Heart left ventricle (tissue), 16 donors: ENCODE data around the gene PPP2R2D. TPM values are rescaled to one million over a fixed set of nuclear protein-coding genes. Genes with fewer than 3 reads are reported as not detected.

ENCODE experiments used
- ATAC-seq, 4 donors: fragments of 200-7000 bp; cut with Tn5 transposase; one replicate each; pipeline ENCODE4 v1.9.1; 2020 to 2022; ENCODE audit warnings: moderate library complexity in 4 of 4, mild to moderate bottlenecking in 3 of 4, moderate number of reproducible peaks in 1 of 4
- DNase-seq, 5 donors: peaks; one replicate each; pipeline ENCODE4 v3.0.0-alpha.2; 2020
- H3K27ac ChIP-seq, 12 donors: fragments of 200-600 bp; sonication (generic) in 4 of 12; one replicate each; pipeline versions ENCODE4 v1.5.0 to v1.8.0; 2016 to 2022; ENCODE audit warnings: mild to moderate bottlenecking in 2 of 12
- H3K27me3 ChIP-seq, 9 donors: fragments of 200-600 bp; sonication (generic) in 2 of 9; one replicate each; pipeline versions ENCODE4 v1.5.1 to v1.8.0; 2016 to 2022; ENCODE audit warnings: mild to moderate bottlenecking in 3 of 9
- H3K36me3 ChIP-seq, 9 donors: fragments of 200-600 bp; sonication (generic) in 2 of 9; one replicate each; pipeline versions ENCODE4 v1.5.0 to v1.8.0; 2018 to 2022; ENCODE audit warnings: mild to moderate bottlenecking in 2 of 9
- H3K4me1 ChIP-seq, 12 donors: fragments of 200-600 bp; sonication (generic) in 4 of 12; one replicate each; pipeline versions ENCODE4 v1.5.0 to v1.8.0; 2016 to 2022; ENCODE audit warnings: mild to moderate bottlenecking in 3 of 12
- H3K4me3 ChIP-seq, 12 donors: fragments of 200-600 bp; sonication (generic) in 4 of 12; one replicate each; pipeline versions ENCODE4 v1.5.0 to v1.8.0; 2017 to 2022; ENCODE audit warnings: mild to moderate bottlenecking in 9 of 12, moderate library complexity in 4 of 12
- H3K9me3 ChIP-seq, 12 donors: fragments of 200-600 bp; sonication (generic) in 4 of 12; one replicate each; pipeline versions ENCODE4 v1.5.0 to v1.8.0; 2016 to 2022; ENCODE audit warnings: mild to moderate bottlenecking in 1 of 12
- CTCF ChIP-seq, 12 donors: fragments of 200-600 bp; sonication (generic) in 4 of 12; IDR thresholded peaks; one replicate each; pipeline versions ENCODE4 v1.5.0 to v1.8.0; 2018 to 2022; ENCODE audit warnings: antibody characterized with exemption in 12 of 12, mild to moderate bottlenecking in 5 of 12
- POLR2A ChIP-seq, 2 donors: fragments of 450-650 bp; IDR thresholded peaks; one replicate each; pipeline ENCODE4 v1.6.1; 2017; ENCODE audit warnings: antibody characterized with exemption in 2 of 2, mild to moderate bottlenecking in 2 of 2, moderate library complexity in 2 of 2
- WGBS, 4 donors: extraction: QIAGEN DNeasy Blood & Tissue Kit in 2 of 4; methylation state at CpG; one replicate each; pipeline versions ENCODE4 v1.1.5 to v1.1.7; 2013 to 2018; 5-methylcytosine and 5-hydroxymethylcytosine counted together
- intact Hi-C, 10 donors: fragments of 100-400 bp; cut with DNase I; formaldehyde crosslinking; loops; one replicate each; pipeline versions ENCODE4 v1.11.1 to v1.14.2; 2022
- polyA plus RNA-seq, 2 donors: library from polyadenylated mRNA; stranded (reverse); fragments of 200-250 nt; gene quantifications; one replicate each; pipeline ENCODE4 v1.2.3, GENCODE V29; 2013
- total RNA-seq, 9 donors: library from RNA; depleted of rRNA in 2 of 9; stranded (reverse); fragments of >200 nt in 2 of 9; fragmentation: NEBNext Ultra II Directional in 3 of 9; extraction: Animal tissue kit (Norgen Biotek cat#: 25700) in 3 of 9; gene quantifications; one replicate each; pipeline versions ENCODE4 v1.1.0 to v1.2.4, GENCODE V29; 2016 to 2023
- donor health status: ischemic (EF 13 %, LVEDD 7.1; RV severe dilation, severe dysfunction).
- donor health status: healthy with polysubstance abuse.
- donor health status: DM: no; HTN: yes; CAD: no.
- donor health status: DM: no; HTN: no; CAD: no.
- donor health status: ischemic (EF 25% LVEDD 6.9; RV normal size, moderate dysfunction).
- donor health status: ischemic (EF 25% LVEDD 5.7; RV mildly dilated, moderate dysfunction).
- donor health status: healthy.
- donor health status: DM: yes; HTN: yes; CAD: no.
- donor health status: ischemic (EF 35%, LVEDD 5.7; RV mildly dilated, moderate dysfunction).
- donor health status: nonischemic (EF 11% LVEDD 7.7; RV severe dilation, severe dysfunction).
- donor health status: DM: yes; HTN: yes; CAD: no.
- donor health status: PGD.
- donor health status: ischemic (EF 29% LVEDD 5.4; RV normal size, mild dysfunction).
- donor health status: nonischemic (EF 23%, LVEDD 6.1; RV moderate dilation, normal function).

Gene PPP2R2D
- total and polyA plus RNA-seq, 11 donors: 29.4 to 43.4 (median 36.4) TPM

- WGBS, 4 donors: 85 to 89% (median 87%) methylated on average over 16 of the region's 16 CpGs
- Histone ChIP-seq H3K36me3 (peaks cover 0 to 14% (median 8%) of the 10 kb centered on the region in 9 donors), H3K27ac (peak overlapping the region in 8 of 12 donors; percentile 3 to 73 (median 26)), H3K27me3 (no peaks in the 10 kb centered on the region), H3K4me1 (peaks cover 3 to 93% (median 56%) of the 10 kb centered on the region in 12 donors), H3K4me3 (no peak overlapping the region), H3K9me3 (peaks cover 0 to 2% (median 0%) of the 10 kb centered on the region in 12 donors)
- peak in 1 of 4 donors; percentile 2 for ATAC-seq
- intact Hi-C loops: no loop called here
- no peak for DNase-seq
- TF ChIP-seq POLR2A (IDR thresholded peaks at IDR 0.05) (no peak), CTCF (IDR thresholded peaks at IDR 0.05) (no peak)
Measured at GRCh38 chr10:131930586-131931330, 29.9 kb downstream of the PPP2R2D start.

- DNase-seq: no peak
- intact Hi-C loops: no loop called here
- Histone ChIP-seq H3K4me1 (peaks cover 3 to 84% (median 52%) of the 10 kb centered on the region in 12 donors), H3K27ac (peak overlapping the region in 7 of 12 donors; percentile 3 to 73 (median 41)), H3K27me3 (no peaks in the 10 kb centered on the region), H3K36me3 (peaks cover 0 to 25% (median 18%) of the 10 kb centered on the region in 9 donors), H3K9me3 (no peaks in the 10 kb centered on the region), H3K4me3 (no peak overlapping the region)
- WGBS, 4 donors: 79 to 93% (median 79%) methylated on average over 13 of the region's 13 CpGs
- peak in 3 of 4 donors; percentile 5 to 23 (median 23) for ATAC-seq
- TF ChIP-seq CTCF (IDR thresholded peaks at IDR 0.05) (no peak), POLR2A (IDR thresholded peaks at IDR 0.05) (no peak)
Measured at GRCh38 chr10:131931981-131932380, 31.2 kb downstream of the PPP2R2D start.

- intact Hi-C loops: no loop called here
- TF ChIP-seq CTCF (IDR thresholded peaks at IDR 0.05) (no peak), POLR2A (IDR thresholded peaks at IDR 0.05) (no peak)
- no peak overlapping the region for H3K4me3 ChIP-seq
- H3K9me3 ChIP-seq: no peaks in the 10 kb centered on the region
- DNase-seq (no peak), ATAC-seq (no peak)
- H3K27ac ChIP-seq: peak overlapping the region in 1 of 12 donors; percentile 73
- 81 to 91% (median 85%) methylated on average over 18 of the region's 18 CpGs for WGBS, 4 donors
- H3K27me3 ChIP-seq: no peaks in the 10 kb centered on the region
- peaks cover 0 to 37% (median 29%) of the 10 kb centered on the region in 9 donors for H3K36me3 ChIP-seq
- H3K4me1 ChIP-seq: peaks cover 0 to 86% (median 42%) of the 10 kb centered on the region in 12 donors
Measured at GRCh38 chr10:131933016-131933695, 32.3 kb downstream of the PPP2R2D start.

DNA sequence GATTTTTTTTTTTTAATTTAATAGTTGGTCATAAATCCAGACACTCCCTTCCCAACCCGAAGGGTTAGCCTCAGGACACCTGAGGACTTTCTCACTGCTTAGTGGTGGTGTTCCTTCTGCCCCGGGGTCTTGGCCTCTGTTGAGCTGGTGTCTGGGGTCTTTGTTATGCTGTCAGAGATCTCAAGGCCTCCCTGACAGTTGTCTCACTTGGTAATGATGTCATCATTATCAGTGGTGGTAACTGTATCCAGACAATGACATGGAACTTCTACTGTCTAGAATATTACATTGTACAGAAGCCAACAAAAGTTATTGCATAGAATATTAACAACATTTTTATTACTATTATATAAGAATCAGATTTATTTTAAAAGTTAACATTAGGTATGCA is 32.9 kb downstream of the PPP2R2D start:
- Histone ChIP-seq H3K4me3 (no peak overlapping the region), H3K9me3 (no peaks in the 10 kb centered on the region), H3K27me3 (no peaks in the 10 kb centered on the region), H3K4me1 (peaks cover 0 to 86% (median 37%) of the 10 kb centered on the region in 12 donors), H3K36me3 (peaks cover 0 to 42% (median 34%) of the 10 kb centered on the region in 9 donors), H3K27ac (no peak overlapping the region)
- intact Hi-C loops: no loop called here
- TF ChIP-seq POLR2A (IDR thresholded peaks at IDR 0.05): no peak
- WGBS, 4 donors: 81 to 92% (median 91%) methylated on average over 2 of the region's 2 CpGs
- DNase-seq (no peak), ATAC-seq (no peak)
